OCI-LY7 (cell line): ENCODE measurements around the gene METTL4. TPM values are rescaled to one million over a fixed set of nuclear protein-coding genes. Genes with fewer than 3 reads are reported as not detected.

Experiments used
- BruUV-seq: library from RNA; stranded (reverse); fragments of 400-500 nt; replicated peaks from 2 replicates; lab custom pipeline; 2021; lab: Mats Ljungman, UMichigan
- CTCF ChIA-PET: fragments of 300-600 bp; sonication (Branson Sonifier 250); formaldehyde crosslinking; loops from one replicate; lab custom pipeline; 2022; ENCODE audit warnings: antibody characterized with exemption; ENCODE audit not compliant: unreplicated experiment; lab: Charles Lee
- POLR2A ChIA-PET: fragments of 300-600 bp; sonication (Branson Sonifier 250); formaldehyde crosslinking; loops from one replicate; lab custom pipeline; 2022; ENCODE audit warnings: antibody characterized with exemption; lab: Charles Lee
- DNase-seq: peaks from one replicate; pipeline ENCODE4 v3.0.0-alpha.2; 2015; ENCODE audit warnings: low spot score
- H2AFZ ChIP-seq: fragments of 200-600 bp; sonication (generic), shearing (Covaris generic); 2 replicates; pipeline ENCODE4 v1.6.1; 2014; ENCODE audit warnings: mild to moderate bottlenecking, antibody characterized with exemption, low read length, moderate library complexity
- H3K27ac ChIP-seq: fragments of 200-600 bp; sonication (generic); 2 replicates; pipeline ENCODE4 v1.5.1; 2014; ENCODE audit warnings: mixed run types, low read depth, mild to moderate bottlenecking, moderate library complexity, low read length, inconsistent platforms; ENCODE audit not compliant: poor library complexity, severe bottlenecking
- H3K36me3 ChIP-seq: fragments of 200-600 bp; sonication (generic); 2 replicates; pipeline ENCODE4 v1.6.1; 2014; ENCODE audit warnings: mild to moderate bottlenecking, antibody characterized with exemption, low read length, moderate library complexity, mixed read lengths; ENCODE audit not compliant: insufficient read depth
- H3K4me1 ChIP-seq: fragments of 200-600 bp; sonication (generic); 2 replicates; pipeline ENCODE4 v1.5.1; 2014; ENCODE audit warnings: mild to moderate bottlenecking, low read length; ENCODE audit not compliant: insufficient read depth, poor library complexity, severe bottlenecking
- H3K4me2 ChIP-seq: fragments of 200-600 bp; sonication (generic); 2 replicates; pipeline ENCODE4 v1.6.1; 2014; ENCODE audit warnings: mild to moderate bottlenecking, low read length
- H3K4me3 ChIP-seq: fragments of 200-600 bp; sonication (generic); 2 replicates; pipeline ENCODE4 v1.5.1; 2014; ENCODE audit warnings: mild to moderate bottlenecking, low read depth, low read length; ENCODE audit not compliant: poor library complexity, severe bottlenecking
- H3K79me2 ChIP-seq: fragments of 200-600 bp; sonication (generic); 2 replicates; pipeline ENCODE4 v1.6.1; 2016; ENCODE audit warnings: low read depth, mild to moderate bottlenecking, low read length, moderate library complexity, mixed read lengths; ENCODE audit not compliant: insufficient read depth
- H3K9me2 ChIP-seq: fragments of 200-600 bp; sonication (generic); 2 replicates; pipeline ENCODE4 v1.6.1; 2016; ENCODE audit warnings: mild to moderate bottlenecking, low read length, mixed read lengths; ENCODE audit not compliant: insufficient read depth
- H3K9me3 ChIP-seq: fragments of 200-600 bp; sonication (generic); 2 replicates; pipeline ENCODE4 v1.6.1; 2014; ENCODE audit warnings: mild to moderate bottlenecking, mixed run types, low read length, mixed read lengths
- H4K20me1 ChIP-seq: fragments of 200-600 bp; sonication (generic); 2 replicates; pipeline ENCODE4 v1.6.1; 2014; ENCODE audit warnings: mild to moderate bottlenecking, antibody characterized with exemption, low read length, moderate library complexity, mixed read lengths; ENCODE audit not compliant: insufficient read depth
- EZH2phosphoT487 ChIP-seq: fragments of 200-600 bp; sonication (generic); IDR thresholded peaks from 2 replicates; pipeline ENCODE4 v1.6.1; 2018; ENCODE audit warnings: low read depth, borderline replicate concordance, mild to moderate bottlenecking, mixed run types, antibody characterized with exemption, low read length, moderate library complexity, mixed read lengths
- intact Hi-C: fragments of 100-400 bp; cut with micrococcal nuclease; formaldehyde crosslinking; loops from one replicate; pipeline ENCODE4 v1.10.0; 2022; ENCODE audit not compliant: unreplicated experiment
- total RNA-seq, 2 experiments: library from RNA; depleted of rRNA in 1 of 2; stranded (reverse); fragments of >200 nt in 1 of 2; shearing (Covaris generic) in 1 of 2; gene quantifications; 2 replicates each; pipeline ENCODE4 v1.2.3, GENCODE V29; 2014 to 2022
- TF ChIP-seq, protein P1 (sequence below): fragments of 200-600 bp; sonication (generic); conservative IDR thresholded peaks from 2 replicates; pipeline ENCODE4 v1.5.1; 2014; ENCODE audit warnings: mild to moderate bottlenecking, antibody characterized with exemption, low read length, moderate library complexity, mixed read lengths

Gene METTL4
- total RNA-seq, 2 experiments from 2014 or later, result 11.8 to 23.7 TPM

DNA sequence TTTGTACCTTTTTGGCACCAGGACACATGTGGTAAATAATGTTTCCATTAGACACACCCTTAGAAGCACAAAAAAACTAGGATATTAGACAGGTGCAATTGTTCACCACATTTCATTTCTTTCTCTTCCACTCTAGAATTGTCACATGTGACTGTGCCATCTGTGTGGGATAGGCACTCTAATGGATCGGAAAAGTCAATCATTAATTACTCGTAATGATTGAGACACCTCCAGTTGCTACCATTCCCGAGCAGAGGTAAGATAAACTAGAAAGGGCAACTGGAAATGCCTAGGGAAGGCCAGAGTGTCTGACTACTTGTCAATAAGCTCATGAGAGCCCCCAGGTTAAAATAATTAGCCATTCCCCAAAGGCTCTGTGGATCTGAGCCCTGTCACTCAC, 59.9 kb downstream of the METTL4 start:
- BruUV-seq, result no TSS peak
- DNase-seq, result no peak
- POLR2A ChIA-PET, result interaction anchor here (0.6 to 1.9 kb wide), 8 partner anchors 9 to 180 kb away, joined by 3 to 7 read pairs (median 4); no protein-coding TSS in a partner anchor
- Histone ChIP-seq H4K20me1 (no peaks in the 10 kb centered on the region), H3K4me1 (peaks cover 14% of the 10 kb centered on the region), H3K79me2 (no peaks in the 10 kb centered on the region), H3K9me2 (no peaks in the 10 kb centered on the region), H3K4me3 (no peak overlapping the region), H3K36me3 (peaks cover 5% of the 10 kb centered on the region; the same call in 1 of the 2 replicates), H3K4me2 (no peak overlapping the region), H3K9me3 (peaks cover under 1% of the 10 kb centered on the region; the same call in 1 of the 2 replicates), H3K27ac (no peak overlapping the region), H2AFZ (no peak overlapping the region)
- TF ChIP-seq, protein P1, sequence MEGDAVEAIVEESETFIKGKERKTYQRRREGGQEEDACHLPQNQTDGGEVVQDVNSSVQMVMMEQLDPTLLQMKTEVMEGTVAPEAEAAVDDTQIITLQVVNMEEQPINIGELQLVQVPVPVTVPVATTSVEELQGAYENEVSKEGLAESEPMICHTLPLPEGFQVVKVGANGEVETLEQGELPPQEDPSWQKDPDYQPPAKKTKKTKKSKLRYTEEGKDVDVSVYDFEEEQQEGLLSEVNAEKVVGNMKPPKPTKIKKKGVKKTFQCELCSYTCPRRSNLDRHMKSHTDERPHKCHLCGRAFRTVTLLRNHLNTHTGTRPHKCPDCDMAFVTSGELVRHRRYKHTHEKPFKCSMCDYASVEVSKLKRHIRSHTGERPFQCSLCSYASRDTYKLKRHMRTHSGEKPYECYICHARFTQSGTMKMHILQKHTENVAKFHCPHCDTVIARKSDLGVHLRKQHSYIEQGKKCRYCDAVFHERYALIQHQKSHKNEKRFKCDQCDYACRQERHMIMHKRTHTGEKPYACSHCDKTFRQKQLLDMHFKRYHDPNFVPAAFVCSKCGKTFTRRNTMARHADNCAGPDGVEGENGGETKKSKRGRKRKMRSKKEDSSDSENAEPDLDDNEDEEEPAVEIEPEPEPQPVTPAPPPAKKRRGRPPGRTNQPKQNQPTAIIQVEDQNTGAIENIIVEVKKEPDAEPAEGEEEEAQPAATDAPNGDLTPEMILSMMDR, result no peak
- TF ChIP-seq EZH2phosphoT487, result no peak
- CTCF ChIA-PET, result no interaction called here
- intact Hi-C loops, result no loop called here

DNA sequence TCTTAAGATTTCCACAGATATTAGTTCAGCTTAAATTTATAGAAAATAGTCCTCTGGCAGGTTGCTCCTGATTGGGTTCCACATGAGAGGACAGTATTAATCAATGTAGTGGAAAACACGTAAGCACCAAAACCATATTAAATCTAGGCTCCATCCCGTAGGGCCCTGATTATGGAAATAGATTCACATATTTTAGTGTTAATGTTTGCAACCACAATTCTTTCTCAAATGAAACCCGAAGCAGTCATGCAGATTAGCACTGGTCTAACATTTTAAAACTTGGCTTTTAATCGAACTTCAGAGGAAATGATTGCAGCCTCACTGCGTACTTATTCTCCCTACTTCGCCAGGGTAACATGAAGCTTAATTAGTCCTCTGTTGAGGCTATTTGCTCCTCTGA, 60.9 kb downstream of the METTL4 start:
- Histone ChIP-seq H3K27ac (no peak overlapping the region), H3K79me2 (no peaks in the 10 kb centered on the region), H3K36me3 (no peaks in the 10 kb centered on the region), H3K4me3 (no peak overlapping the region), H3K4me2 (no peak overlapping the region), H4K20me1 (no peaks in the 10 kb centered on the region), H3K4me1 (peaks cover 4% of the 10 kb centered on the region), H2AFZ (no peak overlapping the region), H3K9me3 (no peaks in the 10 kb centered on the region; the same call in 1 of the 2 replicates), H3K9me2 (no peaks in the 10 kb centered on the region)
- CTCF ChIA-PET, result no interaction called here
- TF ChIP-seq, protein P1, result no peak
- no peak for TF ChIP-seq EZH2phosphoT487
- intact Hi-C loops, result no loop called here
- no peak for DNase-seq
- BruUV-seq, result no TSS peak
- POLR2A ChIA-PET, result interaction anchor here (0.6 to 1.9 kb wide), 5 partner anchors 12 to 64 kb away, joined by 3 to 5 read pairs (median 3); no protein-coding TSS in a partner anchor

DNA sequence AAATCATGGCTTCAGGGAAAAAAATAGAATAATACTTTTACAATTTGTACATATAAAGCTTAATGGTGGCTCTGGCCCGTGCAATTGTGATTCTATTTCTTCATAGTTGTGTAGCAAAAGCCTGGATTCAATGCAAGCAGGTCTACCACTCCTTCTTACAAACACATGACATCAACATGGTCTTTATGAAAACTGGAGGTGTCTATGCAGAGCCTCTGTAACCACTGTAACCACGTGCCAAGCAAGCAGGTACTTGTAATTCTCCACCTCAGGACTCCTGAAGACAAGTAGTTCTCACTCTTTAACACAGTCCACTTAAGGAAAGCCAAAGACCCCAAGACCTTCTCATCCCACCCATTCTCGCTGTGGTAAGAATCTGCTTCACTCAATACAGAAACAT, 62.6 kb downstream of the METTL4 start:
- Histone ChIP-seq H3K27ac (no peak overlapping the region), H3K4me3 (no peak overlapping the region), H3K4me1 (no peaks in the 10 kb centered on the region), H2AFZ (peak overlapping the region; percentile 70), H3K36me3 (no peaks in the 10 kb centered on the region), H3K79me2 (no peaks in the 10 kb centered on the region), H3K9me2 (no peaks in the 10 kb centered on the region), H3K9me3 (no peaks in the 10 kb centered on the region), H4K20me1 (no peaks in the 10 kb centered on the region), H3K4me2 (no peak overlapping the region)
- no peak for DNase-seq
- CTCF ChIA-PET, result interaction anchor here (0.5 kb wide), 1 partner anchor 166 kb away, joined by 3 read pairs; no protein-coding TSS in a partner anchor
- TF ChIP-seq, protein P1, result no peak
- TF ChIP-seq EZH2phosphoT487, result no peak
- intact Hi-C loops, result no loop called here
- no TSS peak for BruUV-seq
- POLR2A ChIA-PET, result no interaction called here
